DOHH2 (cell line): ENCODE results near the gene UBAC2.

ENCODE experiments used
- H3F3A ChIP-seq: fragments of 200-600 bp; sonication (generic), shearing (Covaris generic); 2 replicates; pipeline ENCODE4 v1.6.0; 2016; ENCODE audit warnings: antibody characterized with exemption, mild to moderate bottlenecking; ENCODE audit not compliant: control insufficient read depth, insufficient read depth
- H3K27ac ChIP-seq: fragments of 200-600 bp; sonication (generic); 2 replicates; pipeline ENCODE4 v1.5.1; 2014; ENCODE audit warnings: low read depth, mild to moderate bottlenecking, low read length, moderate library complexity
- H3K27me3 ChIP-seq: fragments of 200-600 bp; sonication (generic); 2 replicates; pipeline ENCODE4 v1.6.1; 2014; ENCODE audit warnings: mild to moderate bottlenecking, low read length, mixed read lengths; ENCODE audit not compliant: control insufficient read depth
- H3K36me3 ChIP-seq: fragments of 200-600 bp; sonication (generic); 2 replicates; pipeline ENCODE4 v1.6.1; 2014; ENCODE audit warnings: mild to moderate bottlenecking, low read length, moderate library complexity, mixed read lengths; ENCODE audit not compliant: control insufficient read depth
- H3K4me1 ChIP-seq: fragments of 200-600 bp; sonication (generic); 2 replicates; pipeline ENCODE4 v1.6.1; 2014; ENCODE audit warnings: mild to moderate bottlenecking, low read length, mixed read lengths; ENCODE audit not compliant: control insufficient read depth
- H3K4me2 ChIP-seq: fragments of 200-600 bp; sonication (generic); 2 replicates; pipeline ENCODE4 v1.6.0; 2014; ENCODE audit warnings: mild to moderate bottlenecking, low read length, moderate library complexity
- H3K4me3 ChIP-seq: fragments of 200-600 bp; sonication (generic); 2 replicates; pipeline ENCODE4 v1.5.1; 2014; ENCODE audit warnings: mild to moderate bottlenecking, low read length, mixed read lengths
- H3K79me2 ChIP-seq: fragments of 200-600 bp; sonication (generic); 2 replicates; pipeline ENCODE4 v1.6.1; 2014; ENCODE audit warnings: mild to moderate bottlenecking, low read length, mixed read lengths; ENCODE audit not compliant: control insufficient read depth
- H3K9me2 ChIP-seq: fragments of 200-600 bp; sonication (generic); replicated peaks from 2 replicates; pipeline ENCODE4 v1.6.1; 2014; ENCODE audit warnings: mild to moderate bottlenecking, low read length, mixed read lengths; ENCODE audit not compliant: control insufficient read depth
- H3K9me3 ChIP-seq: fragments of 200-600 bp; sonication (generic); 2 replicates; pipeline ENCODE4 v1.6.1; 2014; ENCODE audit warnings: antibody characterized with exemption, low read length, mixed read lengths; ENCODE audit not compliant: control insufficient read depth, insufficient read depth
- H4K20me1 ChIP-seq: fragments of 200-600 bp; sonication (generic); 2 replicates; pipeline ENCODE4 v1.6.0; 2014; ENCODE audit warnings: low read depth, mild to moderate bottlenecking, antibody characterized with exemption, low read length, moderate library complexity; ENCODE audit not compliant: control insufficient read depth, insufficient read depth
- CTCF ChIP-seq: fragments of 200-600 bp; sonication (generic); IDR thresholded peaks from one replicate; pipeline ENCODE4 v1.5.1; 2014; ENCODE audit warnings: antibody characterized with exemption, mild to moderate bottlenecking, low read depth, low read length; ENCODE audit not compliant: poor library complexity, severe bottlenecking
- EZH2phosphoT487 ChIP-seq: fragments of 200-600 bp; sonication (generic); IDR thresholded peaks from 2 replicates; pipeline ENCODE4 v1.6.1; 2017; ENCODE audit warnings: borderline replicate concordance, mild to moderate bottlenecking, antibody characterized with exemption, low read length, moderate library complexity, mixed read lengths

UBAC2 gene

DNA sequence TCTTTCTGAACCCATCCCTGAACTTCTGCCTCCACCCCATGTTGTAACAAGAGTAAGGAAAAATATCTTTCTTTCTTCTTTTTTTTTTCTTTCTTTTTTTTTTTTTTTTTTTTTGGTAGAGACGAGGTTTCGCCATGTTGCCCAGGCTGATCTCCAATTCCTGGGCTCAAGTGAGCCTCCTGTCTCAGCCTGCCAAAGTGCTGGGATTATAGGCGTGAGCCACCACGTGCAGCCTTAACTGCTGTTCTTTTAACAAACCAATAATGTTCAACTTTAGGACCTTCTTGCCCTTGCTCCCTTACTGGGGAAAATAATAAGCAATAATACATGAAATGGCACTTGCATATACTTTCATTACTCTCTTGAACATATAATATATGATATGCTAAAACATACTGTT lies 86.9 kb downstream of the UBAC2 start:
- H3K27ac ChIP-seq = no peak overlapping the region
- no peaks in the 10 kb centered on the region for H3K27me3 ChIP-seq
- no peak overlapping the region for H3K4me3 ChIP-seq
- H4K20me1 ChIP-seq = peaks cover 16% of the 10 kb centered on the region
- H3K9me2 ChIP-seq = no peaks in the 10 kb centered on the region
- peaks cover 3% of the 10 kb centered on the region for H3F3A ChIP-seq
- H3K79me2 ChIP-seq = no peaks in the 10 kb centered on the region
- no peak for TF ChIP-seq EZH2phosphoT487
- TF ChIP-seq CTCF = no peak
- 0 out of 2 replicates have a peak, but pooled peaks cover 4% of the 10 kb centered on the region for H3K36me3 ChIP-seq
- H3K4me1 ChIP-seq = peaks cover 8% of the 10 kb centered on the region
- H3K4me2 ChIP-seq = no peak overlapping the region
- H3K9me3 ChIP-seq = no peaks in the 10 kb centered on the region

DNA sequence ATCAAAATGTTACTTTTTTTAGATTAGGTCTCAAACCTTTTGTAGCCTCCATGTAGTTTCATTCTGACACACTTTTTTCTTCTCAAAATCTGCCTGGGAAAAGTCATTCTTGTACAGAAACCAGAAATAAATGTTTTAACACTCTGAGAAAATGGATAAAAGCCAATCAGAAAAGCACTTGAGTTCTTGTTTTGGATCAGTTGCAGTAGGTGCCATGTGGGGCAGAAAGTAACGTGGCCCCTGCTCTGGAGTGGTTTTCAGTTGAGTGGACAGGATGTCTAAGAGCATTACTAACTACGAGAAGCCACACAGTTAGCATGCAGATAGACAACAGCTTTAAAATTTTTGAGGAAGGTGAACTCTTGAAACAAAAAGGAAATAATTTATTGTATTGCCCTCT lies 87.4 kb downstream of the UBAC2 start:
- no peak for TF ChIP-seq EZH2phosphoT487
- TF ChIP-seq CTCF = no peak
- H3K27ac ChIP-seq = no peak overlapping the region
- no peaks in the 10 kb centered on the region for H3F3A ChIP-seq
- no peak overlapping the region for H3K4me2 ChIP-seq
- no peaks in the 10 kb centered on the region for H3K27me3 ChIP-seq
- peaks cover 11% of the 10 kb centered on the region for H4K20me1 ChIP-seq
- H3K4me1 ChIP-seq = peaks cover 2% of the 10 kb centered on the region
- H3K4me3 ChIP-seq = no peak overlapping the region
- 0 out of 2 replicates have a peak, but pooled peaks cover 4% of the 10 kb centered on the region for H3K36me3 ChIP-seq
- no peaks in the 10 kb centered on the region for H3K9me2 ChIP-seq
- H3K79me2 ChIP-seq = no peaks in the 10 kb centered on the region
- H3K9me3 ChIP-seq = no peaks in the 10 kb centered on the region

DNA sequence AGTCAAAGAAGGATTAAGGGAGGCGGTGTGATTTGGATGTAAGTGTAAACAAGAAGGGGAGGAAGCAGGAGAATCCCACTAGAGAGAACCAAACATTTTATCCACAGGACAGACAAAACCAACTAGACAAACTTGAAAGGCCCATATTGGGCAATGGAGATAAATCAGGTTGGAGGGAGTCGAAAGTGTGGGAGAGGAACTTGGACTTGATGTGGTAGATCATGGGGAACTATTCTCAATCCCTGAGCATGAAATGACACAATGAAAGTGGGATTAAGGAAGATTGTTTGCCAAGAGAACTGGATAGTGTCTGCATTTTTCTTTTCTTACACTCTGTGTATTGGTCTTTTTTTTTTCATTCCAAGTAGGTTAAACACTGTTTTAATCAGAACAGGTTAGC lies 88.6 kb downstream of the UBAC2 start:
- TF ChIP-seq EZH2phosphoT487 (no peak), CTCF (no peak)
- H3K27me3 ChIP-seq = no peaks in the 10 kb centered on the region
- H3K27ac ChIP-seq = no peak overlapping the region
- H3K9me2 ChIP-seq = no peaks in the 10 kb centered on the region
- 0 out of 2 replicates have a peak, but pooled peaks cover 4% of the 10 kb centered on the region for H3K36me3 ChIP-seq
- H4K20me1 ChIP-seq = peaks cover 8% of the 10 kb centered on the region; the same call in 1 of the 2 replicates
- no peaks in the 10 kb centered on the region for H3K4me1 ChIP-seq
- H3K9me3 ChIP-seq = no peaks in the 10 kb centered on the region
- H3F3A ChIP-seq = no peaks in the 10 kb centered on the region
- H3K79me2 ChIP-seq = no peaks in the 10 kb centered on the region
- H3K4me3 ChIP-seq = no peak overlapping the region
- H3K4me2 ChIP-seq = no peak overlapping the region
